ENCODE results near the gene SPTLC2. TPM values are rescaled to one million over a fixed set of nuclear protein-coding genes. Genes with fewer than 3 reads are reported as not detected.

SPTLC2 gene
- total and polyA plus RNA-seq, 2 of the 13 experiments (the other 11 are each of a cell fraction or from before 2014, with no cell fraction given) = 17.4 to 17.5 TPM

DNA sequence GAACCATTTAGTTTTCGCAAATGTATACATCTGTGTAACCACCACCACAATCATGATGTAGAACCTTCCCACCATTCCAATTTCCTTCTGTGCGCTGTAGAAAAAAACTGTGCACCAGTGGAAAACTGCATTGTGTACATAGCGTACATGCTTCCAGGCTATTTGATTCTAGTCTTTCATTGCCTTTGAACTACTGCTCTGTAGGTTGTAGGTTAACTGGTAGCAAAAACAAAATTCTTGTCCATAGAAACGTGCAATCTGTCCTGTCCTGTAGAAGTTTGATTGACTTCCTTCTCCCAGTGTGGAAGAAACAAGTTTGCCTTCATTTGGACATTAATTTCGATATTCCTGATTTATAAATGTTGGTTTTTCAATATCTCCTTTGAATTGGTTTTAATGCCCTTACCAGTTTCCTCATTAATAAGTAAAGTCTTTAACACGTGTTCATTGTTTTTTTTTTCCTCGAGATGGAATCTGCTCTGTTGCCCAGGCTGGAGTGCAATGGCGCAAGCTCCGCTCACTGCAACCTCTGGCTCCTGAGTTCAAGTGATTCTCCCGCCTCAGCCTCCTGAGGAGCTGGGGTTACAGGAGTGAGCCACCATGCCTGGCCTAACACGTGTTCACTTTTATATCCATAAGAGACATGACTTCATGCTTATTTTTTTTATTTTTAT lies 114.2 kb downstream of the SPTLC2 start (continued):
- no peak for TF ChIP-seq CBX1 (IDR thresholded peaks at IDR 0.05; ENCODE audit: low read depth)
- no peak for TF ChIP-seq CAMTA2 (CRISPR knock-in tag; IDR thresholded peaks at IDR 0.05; ENCODE audit: borderline replicate concordance)
- TF ChIP-seq, protein P1, sequence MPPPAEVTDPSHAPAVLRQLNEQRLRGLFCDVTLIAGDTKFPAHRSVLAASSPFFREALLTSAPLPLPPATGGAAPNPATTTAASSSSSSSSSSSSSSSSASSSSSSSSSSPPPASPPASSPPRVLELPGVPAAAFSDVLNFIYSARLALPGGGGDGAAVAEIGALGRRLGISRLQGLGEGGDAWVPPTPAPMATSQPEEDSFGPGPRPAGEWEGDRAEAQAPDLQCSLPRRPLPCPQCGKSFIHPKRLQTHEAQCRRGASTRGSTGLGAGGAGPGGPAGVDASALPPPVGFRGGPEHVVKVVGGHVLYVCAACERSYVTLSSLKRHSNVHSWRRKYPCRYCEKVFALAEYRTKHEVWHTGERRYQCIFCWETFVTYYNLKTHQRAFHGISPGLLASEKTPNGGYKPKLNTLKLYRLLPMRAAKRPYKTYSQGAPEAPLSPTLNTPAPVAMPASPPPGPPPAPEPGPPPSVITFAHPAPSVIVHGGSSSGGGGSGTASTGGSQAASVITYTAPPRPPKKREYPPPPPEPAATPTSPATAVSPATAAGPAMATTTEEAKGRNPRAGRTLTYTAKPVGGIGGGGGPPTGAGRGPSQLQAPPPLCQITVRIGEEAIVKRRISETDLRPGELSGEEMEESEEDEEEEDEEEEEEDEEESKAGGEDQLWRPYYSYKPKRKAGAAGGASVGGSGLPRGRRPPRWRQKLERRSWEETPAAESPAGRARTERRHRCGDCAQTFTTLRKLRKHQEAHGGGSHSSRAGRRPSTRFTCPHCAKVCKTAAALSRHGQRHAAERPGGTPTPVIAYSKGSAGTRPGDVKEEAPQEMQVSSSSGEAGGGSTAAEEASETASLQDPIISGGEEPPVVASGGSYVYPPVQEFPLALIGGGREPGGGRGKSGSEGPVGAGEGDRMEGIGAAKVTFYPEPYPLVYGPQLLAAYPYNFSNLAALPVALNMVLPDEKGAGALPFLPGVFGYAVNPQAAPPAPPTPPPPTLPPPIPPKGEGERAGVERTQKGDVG (CRISPR knock-in tag; IDR thresholded peaks at IDR 0.05; ENCODE audit: borderline replicate concordance) = 0 out of 2 replicates have a peak, but pooled peaks have one; percentile 46
- peak; percentile 18 for TF ChIP-seq YY1 (IDR thresholded peaks at IDR 0.05; ENCODE audit: insufficient read depth, insufficient replicate concordance, low read depth, low read length)
- peak; percentile 15; the same call in 1 of the 2 replicates for TF ChIP-seq ZMYM4 (CRISPR knock-in tag; IDR thresholded peaks at IDR 0.05)
- TF ChIP-seq, protein P2, sequence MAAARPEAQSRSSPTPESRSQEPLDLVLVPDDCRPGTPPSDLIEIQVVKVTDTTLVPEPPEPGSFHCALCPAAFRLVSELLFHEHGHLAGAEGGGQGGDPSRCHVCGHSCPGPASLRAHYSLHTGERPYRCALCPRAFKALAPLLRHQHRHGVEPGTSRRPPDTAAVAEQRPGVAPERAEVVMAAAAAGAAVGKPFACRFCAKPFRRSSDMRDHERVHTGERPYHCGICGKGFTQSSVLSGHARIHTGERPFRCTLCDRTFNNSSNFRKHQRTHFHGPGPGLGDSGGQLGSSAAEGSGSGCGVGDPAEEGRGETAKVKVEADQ (CRISPR knock-in tag; IDR thresholded peaks at IDR 0.05; ENCODE audit: borderline replicate concordance) = no peak
- no peak for TF ChIP-seq SP4 (CRISPR knock-in tag; IDR thresholded peaks at IDR 0.05)
- no peak for TF ChIP-seq ZNF883 (CRISPR knock-in tag; IDR thresholded peaks at IDR 0.05; ENCODE audit: not compliant biosample characterization)
- no peak for TF ChIP-seq ZNF431 (CRISPR knock-in tag; IDR thresholded peaks at IDR 0.05; ENCODE audit: borderline replicate concordance, low read depth)
- peak; percentile 79; the same call in 1 of the 2 replicates for TF ChIP-seq DMAP1 (CRISPR knock-in tag; IDR thresholded peaks at IDR 0.05)
- TF ChIP-seq, protein P3, sequence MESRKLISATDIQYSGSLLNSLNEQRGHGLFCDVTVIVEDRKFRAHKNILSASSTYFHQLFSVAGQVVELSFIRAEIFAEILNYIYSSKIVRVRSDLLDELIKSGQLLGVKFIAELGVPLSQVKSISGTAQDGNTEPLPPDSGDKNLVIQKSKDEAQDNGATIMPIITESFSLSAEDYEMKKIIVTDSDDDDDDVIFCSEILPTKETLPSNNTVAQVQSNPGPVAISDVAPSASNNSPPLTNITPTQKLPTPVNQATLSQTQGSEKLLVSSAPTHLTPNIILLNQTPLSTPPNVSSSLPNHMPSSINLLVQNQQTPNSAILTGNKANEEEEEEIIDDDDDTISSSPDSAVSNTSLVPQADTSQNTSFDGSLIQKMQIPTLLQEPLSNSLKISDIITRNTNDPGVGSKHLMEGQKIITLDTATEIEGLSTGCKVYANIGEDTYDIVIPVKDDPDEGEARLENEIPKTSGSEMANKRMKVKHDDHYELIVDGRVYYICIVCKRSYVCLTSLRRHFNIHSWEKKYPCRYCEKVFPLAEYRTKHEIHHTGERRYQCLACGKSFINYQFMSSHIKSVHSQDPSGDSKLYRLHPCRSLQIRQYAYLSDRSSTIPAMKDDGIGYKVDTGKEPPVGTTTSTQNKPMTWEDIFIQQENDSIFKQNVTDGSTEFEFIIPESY (CRISPR knock-in tag; IDR thresholded peaks at IDR 0.05) = peak; percentile 95
- TF ChIP-seq, protein P4, sequence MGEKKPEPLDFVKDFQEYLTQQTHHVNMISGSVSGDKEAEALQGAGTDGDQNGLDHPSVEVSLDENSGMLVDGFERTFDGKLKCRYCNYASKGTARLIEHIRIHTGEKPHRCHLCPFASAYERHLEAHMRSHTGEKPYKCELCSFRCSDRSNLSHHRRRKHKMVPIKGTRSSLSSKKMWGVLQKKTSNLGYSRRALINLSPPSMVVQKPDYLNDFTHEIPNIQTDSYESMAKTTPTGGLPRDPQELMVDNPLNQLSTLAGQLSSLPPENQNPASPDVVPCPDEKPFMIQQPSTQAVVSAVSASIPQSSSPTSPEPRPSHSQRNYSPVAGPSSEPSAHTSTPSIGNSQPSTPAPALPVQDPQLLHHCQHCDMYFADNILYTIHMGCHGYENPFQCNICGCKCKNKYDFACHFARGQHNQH (CRISPR knock-in tag; IDR thresholded peaks at IDR 0.05) = peak; percentile 38; the same call in 1 of the 2 replicates
- peak; percentile 66; the same call in 1 of the 2 replicates for TF ChIP-seq MYC (CRISPR knock-in tag; IDR thresholded peaks at IDR 0.05; ENCODE audit: borderline replicate concordance)
- TF ChIP-seq ISL2 (CRISPR knock-in tag; IDR thresholded peaks at IDR 0.05) = peak; percentile 65
- peak; percentile 66 for TF ChIP-seq CEBPG (CRISPR knock-in tag; IDR thresholded peaks at IDR 0.05)
- no peak for TF ChIP-seq ZBTB3 (CRISPR knock-in tag; IDR thresholded peaks at IDR 0.05; ENCODE audit: borderline replicate concordance, low read depth)
- TF ChIP-seq HHEX (CRISPR knock-in tag; IDR thresholded peaks at IDR 0.05) = 0 out of 2 replicates have a peak, but pooled peaks have one; percentile 30
- no peak for TF ChIP-seq NPAS2 (CRISPR knock-in tag; IDR thresholded peaks at IDR 0.05; ENCODE audit: borderline replicate concordance)
- TF ChIP-seq CENPX (CRISPR knock-in tag; IDR thresholded peaks at IDR 0.05) = no peak
- peak; percentile 75; the same call in 1 of the 2 replicates for TF ChIP-seq SOX5 (CRISPR knock-in tag; IDR thresholded peaks at IDR 0.05; ENCODE audit: borderline replicate concordance)
- no peak for TF ChIP-seq HNRNPK (IDR thresholded peaks at IDR 0.05; ENCODE audit: low read depth, low read length, poor library complexity, severe bottlenecking)
- TF ChIP-seq HMG20A (CRISPR knock-in tag; IDR thresholded peaks at IDR 0.05; ENCODE audit: borderline replicate concordance) = peak; percentile 73; the same call in 1 of the 2 replicates
- TF ChIP-seq ZSCAN21 (CRISPR knock-in tag; IDR thresholded peaks at IDR 0.05; ENCODE audit: borderline replicate concordance) = no peak
